HT1080 (cell line): ENCODE data around the gene DNAJC1. TPM values are rescaled to one million over a fixed set of nuclear protein-coding genes. Genes with fewer than 3 reads are reported as not detected.

Source experiments
- DNase-seq: peaks from one replicate; pipeline ENCODE4 v3.0.0-alpha.2; 2015; ENCODE audit warnings: low read depth
- total RNA-seq: library from RNA; depleted of rRNA; stranded (reverse); fragments of >200 nt; shearing (Covaris generic); gene quantifications from 2 replicates; pipeline ENCODE4 v1.2.3, GENCODE V29; 2014

DNAJC1 gene
- total RNA-seq, 1 experiment from 2014 or later, result 21.8 TPM

- DNase-seq, result no peak
These were observed 2.9 kb upstream of the DNAJC1 start for GRCh38 chr10:22006379-22006884.

- no peak for DNase-seq
These were observed 2.2 kb upstream of the DNAJC1 start for GRCh38 chr10:22005763-22006162.

- DNase-seq, result no peak
These were observed 393 bp upstream of the DNAJC1 start for GRCh38 chr10:22003964-22004281.

GRCh38 chr10:22002591-22003176 is 846 bp downstream of the DNAJC1 start:
- DNase-seq, result peak; percentile 21

- DNase-seq, result no peak
These were observed 8.0 kb downstream of the DNAJC1 start for GRCh38 chr10:21995557-21995956.

GRCh38 chr10:21993360-21994001 is 10.0 kb downstream of the DNAJC1 start:
- peak; percentile 42 for DNase-seq

- DNase-seq, result no peak
These were observed 11.7 kb downstream of the DNAJC1 start for GRCh38 chr10:21991785-21992184.

GRCh38 chr10:21990449-21990848 is 13.1 kb downstream of the DNAJC1 start:
- no peak for DNase-seq

- peak; percentile 44 for DNase-seq
These were observed 13.9 kb downstream of the DNAJC1 start for GRCh38 chr10:21989453-21990154.

GRCh38 chr10:21985541-21985940 is 18.0 kb downstream of the DNAJC1 start:
- DNase-seq, result no peak

GRCh38 chr10:21981118-21981517 is 22.4 kb downstream of the DNAJC1 start:
- DNase-seq, result no peak

- DNase-seq, result no peak
These were observed 22.8 kb downstream of the DNAJC1 start for GRCh38 chr10:21980691-21981090.

GRCh38 chr10:21978191-21978862 is 25.2 kb downstream of the DNAJC1 start:
- peak; percentile 70 for DNase-seq

- no peak for DNase-seq
These were observed 26.8 kb downstream of the DNAJC1 start for GRCh38 chr10:21976739-21977138.

GRCh38 chr10:21976280-21976679 is 27.2 kb downstream of the DNAJC1 start:
- DNase-seq, result no peak

- no peak for DNase-seq
These were observed 28.0 kb downstream of the DNAJC1 start for GRCh38 chr10:21975378-21975990.

GRCh38 chr10:21972584-21972983 is 30.9 kb downstream of the DNAJC1 start:
- DNase-seq, result no peak

- no peak for DNase-seq
These were observed 33.9 kb downstream of the DNAJC1 start for GRCh38 chr10:21969326-21970287.

- DNase-seq, result no peak
These were observed 38.4 kb downstream of the DNAJC1 start for GRCh38 chr10:21964983-21965665.

- no peak for DNase-seq
These were observed 41.2 kb downstream of the DNAJC1 start for GRCh38 chr10:21962358-21962757.
